ENCODE results near the gene IQSEC3.
"Not testable (repeated sequence)": the region's sequence is repeated elsewhere in the genome, so short reads cannot be mapped to it uniquely, and the experiment has no call there.

GRCh38 chr12:45991-46358 is 20.6 kb upstream of the IQSEC3 start:
- not testable (repeated sequence) for TF ChIP-seq SP1 (IDR thresholded peaks at IDR 0.05); HDGF (IDR thresholded peaks at IDR 0.05; ENCODE audit: borderline replicate concordance); BHLHE40 (IDR thresholded peaks at IDR 0.05; ENCODE audit: borderline replicate concordance); ELF4 (IDR thresholded peaks at IDR 0.05); LEF1 (IDR thresholded peaks at IDR 0.05; ENCODE audit: borderline replicate concordance); SUZ12 (IDR thresholded peaks at IDR 0.05)
